ENCODE data around the gene TNFRSF4. TPM values are rescaled to one million over a fixed set of nuclear protein-coding genes. Genes with fewer than 3 reads are reported as not detected.
A peak's percentile ranks its signal among the peaks of the same experiment; 100 is the strongest.

Gene TNFRSF4
- total RNA-seq, 5 donors from 2014 or later (not counting 1 experiment from before 2014, with no cell fraction given): 15.1 to 35.4 (median 17.8) TPM

DNA sequence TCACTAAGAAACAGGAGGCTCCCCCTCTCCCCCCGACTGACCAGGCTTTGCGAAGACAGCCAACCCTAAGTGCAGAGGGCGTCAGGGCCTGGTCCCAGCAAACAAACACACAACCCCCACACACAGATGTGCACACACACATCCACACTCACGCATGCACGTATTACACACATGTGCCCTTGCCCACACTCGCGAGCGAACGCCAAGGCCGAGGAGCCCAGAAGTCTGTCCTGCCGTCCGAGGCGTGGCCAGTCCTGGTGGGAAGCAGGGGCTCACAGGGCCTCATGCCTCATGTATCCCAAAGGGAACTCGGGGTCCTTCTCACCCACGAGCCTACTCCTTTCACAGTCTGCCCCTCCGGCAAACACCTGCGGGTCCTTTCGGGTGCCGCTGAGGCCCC lies 15.8 kb upstream of the TNFRSF4 start:
- Histone ChIP-seq H3K36me3 (ENCODE audit: control insufficient read depth in 2 of 2, extremely low read depth in 1 of 2, insufficient read depth in 1 of 2, low read length in 1 of 2) (peaks cover 35 to 38% of the 10 kb centered on the region in 2 donors), H3K9me3 (no peaks in the 10 kb centered on the region), H3K4me1 (ENCODE audit: control insufficient read depth in 1 of 2, extremely low read depth in 1 of 2, insufficient read depth in 2 of 2, low read length in 2 of 2) (peaks cover 19 to 64% of the 10 kb centered on the region in 2 experiments), H3K27ac (ENCODE audit: low read length) (no peak overlapping the region), H3K4me3 (ENCODE audit: control insufficient read depth in 1 of 2, extremely low read depth in 1 of 2, low read length in 1 of 2) (no peak overlapping the region), H3K27me3 (replicated peaks in 1 of 2; ENCODE audit: control insufficient read depth in 2 of 2, extremely low read depth in 1 of 2, insufficient read depth in 2 of 2, low read length in 1 of 2) (no peaks in the 10 kb centered on the region)
- Mint-ChIP-seq H3K4me3 (peak overlapping the region; percentile 53 to 92 (median 88)), H3K27me3 (no peaks in the 10 kb centered on the region), H3K27ac (peak overlapping the region in 1 of 2 donors; percentile 36), H3K9me3 (no peaks in the 10 kb centered on the region), H3K4me1 (peaks cover 33 to 47% (median 44%) of the 10 kb centered on the region in 3 donors), H3K36me3 (peaks cover 18% of the 10 kb centered on the region)
- ChIA-PET POLR2A (no interaction called here), CTCF (no interaction called here)
- DNase-seq (no peak), ATAC-seq (replicated peaks in 1 of 4) (no peak)
- 86% methylated on average over 18 of the region's 19 CpGs for WGBS (ENCODE audit: insufficient coverage)

DNA sequence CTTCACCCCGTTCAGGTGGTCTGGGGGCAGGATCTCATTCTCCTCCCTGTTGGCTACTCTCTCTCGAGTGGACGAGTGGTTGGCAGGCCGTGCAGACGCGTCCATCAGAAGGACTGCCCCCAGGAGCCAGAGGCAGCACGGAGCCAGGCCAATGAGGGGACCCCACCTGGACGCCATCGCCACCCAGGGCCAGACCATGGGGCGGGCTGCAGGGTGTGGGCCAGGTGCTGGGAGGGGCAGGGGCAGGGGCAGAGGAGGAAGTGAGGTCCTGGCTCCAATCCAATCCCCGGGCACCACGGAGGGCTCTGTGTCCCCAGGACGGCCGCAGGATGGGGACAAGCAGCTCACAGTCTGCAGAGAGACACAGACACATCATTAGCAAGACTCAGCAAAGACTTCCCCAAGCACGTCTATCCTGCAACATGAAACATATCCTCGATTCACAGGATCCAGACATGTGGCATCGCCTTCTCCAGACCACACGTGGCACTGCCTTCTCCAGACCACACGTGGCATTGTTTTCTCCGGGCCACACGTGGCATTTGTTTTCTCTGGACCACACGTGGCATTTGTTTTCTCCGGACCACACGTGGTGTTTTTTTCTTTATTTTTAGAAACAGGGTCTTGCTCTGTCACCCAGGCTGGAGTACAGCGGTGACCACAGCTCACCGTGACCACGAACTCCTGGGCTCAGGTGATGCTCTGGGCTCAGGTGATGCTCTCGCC lies 14.8 kb upstream of the TNFRSF4 start:
- Mint-ChIP-seq H3K27me3 (no peaks in the 10 kb centered on the region), H3K36me3 (peaks cover 19% of the 10 kb centered on the region), H3K4me1 (peaks cover 28 to 37% (median 36%) of the 10 kb centered on the region in 3 donors), H3K9me3 (no peaks in the 10 kb centered on the region), H3K4me3 (no peak overlapping the region), H3K27ac (no peak overlapping the region)
- POLR2A ChIA-PET: no interaction called here
- DNase-seq: no peak
- Histone ChIP-seq H3K36me3 (ENCODE audit: control insufficient read depth in 2 of 2, extremely low read depth in 1 of 2, insufficient read depth in 1 of 2, low read length in 1 of 2) (peaks cover 30 to 46% of the 10 kb centered on the region in 2 donors), H3K4me1 (ENCODE audit: control insufficient read depth in 1 of 2, extremely low read depth in 1 of 2, insufficient read depth in 2 of 2, low read length in 2 of 2) (peaks cover 19 to 57% of the 10 kb centered on the region in 2 experiments), H3K9me3 (no peaks in the 10 kb centered on the region), H3K4me3 (ENCODE audit: control insufficient read depth in 1 of 2, extremely low read depth in 1 of 2, low read length in 1 of 2) (no peak overlapping the region), H3K27ac (ENCODE audit: low read length) (no peak overlapping the region), H3K27me3 (replicated peaks in 1 of 2; ENCODE audit: control insufficient read depth in 2 of 2, extremely low read depth in 1 of 2, insufficient read depth in 2 of 2, low read length in 1 of 2) (no peaks in the 10 kb centered on the region)
- ATAC-seq (replicated peaks in 1 of 4): no peak
- CTCF ChIA-PET: interaction anchor here in 1 of 2 donors (0.6 kb wide), 1 partner anchor 13 kb away, joined by 4 read pairs; no protein-coding TSS in a partner anchor
- 92% methylated on average over 21 of the region's 28 CpGs for WGBS (ENCODE audit: insufficient coverage)

DNA sequence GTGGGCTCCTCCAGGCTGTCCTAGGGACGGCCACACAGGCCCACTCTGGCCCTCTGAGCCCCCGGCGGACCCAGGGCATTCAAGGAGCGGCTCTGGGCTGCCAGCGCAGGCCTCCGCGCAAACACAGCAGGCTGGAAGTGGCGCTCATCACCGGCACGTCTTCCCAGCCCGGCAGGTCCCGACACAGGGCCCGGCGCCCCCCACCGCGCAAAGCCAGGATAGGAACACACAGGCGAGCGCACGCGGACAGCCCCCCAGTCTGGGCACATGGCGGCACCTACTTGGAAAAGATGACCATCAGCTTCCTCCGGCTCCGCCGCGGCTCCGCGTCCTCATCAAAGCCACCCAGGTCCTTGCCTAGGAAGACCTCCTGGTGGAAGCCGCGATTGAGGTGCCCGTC lies 14.2 kb upstream of the TNFRSF4 start:
- ChIA-PET POLR2A (no interaction called here), CTCF (interaction anchor here in 1 of 2 donors (0.6 kb wide), 1 partner anchor 14 kb away, joined by 4 read pairs; no protein-coding TSS in a partner anchor)
- Mint-ChIP-seq H3K27ac (no peak overlapping the region), H3K36me3 (peaks cover 19% of the 10 kb centered on the region), H3K4me3 (no peak overlapping the region), H3K4me1 (peaks cover 25 to 33% (median 32%) of the 10 kb centered on the region in 3 donors), H3K27me3 (no peaks in the 10 kb centered on the region), H3K9me3 (no peaks in the 10 kb centered on the region)
- ATAC-seq (replicated peaks in 1 of 4) (no peak), DNase-seq (no peak)
- WGBS (ENCODE audit: insufficient coverage): 97% methylated on average over 26 of the region's 30 CpGs
- no peaks in the 10 kb centered on the region for H3K9me3 ChIP-seq
- no peak overlapping the region for H3K4me3 ChIP-seq (ENCODE audit: control insufficient read depth in 1 of 2, extremely low read depth in 1 of 2, low read length in 1 of 2)
- no peaks in the 10 kb centered on the region for H3K27me3 ChIP-seq (replicated peaks in 1 of 2; ENCODE audit: control insufficient read depth in 2 of 2, extremely low read depth in 1 of 2, insufficient read depth in 2 of 2, low read length in 1 of 2)
- peaks cover 30 to 51% of the 10 kb centered on the region in 2 donors for H3K36me3 ChIP-seq (ENCODE audit: control insufficient read depth in 2 of 2, extremely low read depth in 1 of 2, insufficient read depth in 1 of 2, low read length in 1 of 2)
- no peak overlapping the region for H3K27ac ChIP-seq (ENCODE audit: low read length)
- peaks cover 13 to 51% of the 10 kb centered on the region in 2 experiments for H3K4me1 ChIP-seq (ENCODE audit: control insufficient read depth in 1 of 2, extremely low read depth in 1 of 2, insufficient read depth in 2 of 2, low read length in 2 of 2)

DNA sequence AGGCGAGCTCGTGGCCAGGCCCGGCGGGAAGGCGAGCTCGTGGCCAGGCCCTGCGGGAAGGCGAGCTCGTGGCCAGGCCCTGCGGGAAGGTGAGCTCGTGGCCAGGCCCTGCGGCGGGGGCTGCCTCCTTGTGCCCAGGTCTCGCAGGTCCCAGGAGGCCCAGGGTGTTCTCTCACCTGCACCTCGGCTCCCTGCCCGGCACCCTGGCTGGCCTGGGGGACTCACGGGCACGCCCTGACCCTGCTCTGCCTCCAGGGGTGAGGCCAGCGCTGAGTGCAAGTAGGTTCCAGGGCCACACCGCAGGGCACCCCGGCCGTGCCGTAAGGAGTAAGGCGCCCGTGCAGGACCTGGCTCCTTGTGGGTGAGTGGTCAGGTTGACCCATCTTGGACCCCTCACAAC lies 13.4 kb upstream of the TNFRSF4 start:
- H3K27ac ChIP-seq (ENCODE audit: low read length): no peak overlapping the region
- WGBS (ENCODE audit: insufficient coverage): 100% methylated on average over 4 of the region's 25 CpGs
- peaks cover 9 to 46% of the 10 kb centered on the region in 2 experiments for H3K4me1 ChIP-seq (ENCODE audit: control insufficient read depth in 1 of 2, extremely low read depth in 1 of 2, insufficient read depth in 2 of 2, low read length in 2 of 2)
- H3K36me3 ChIP-seq (ENCODE audit: control insufficient read depth in 2 of 2, extremely low read depth in 1 of 2, insufficient read depth in 1 of 2, low read length in 1 of 2): peaks cover 35 to 59% of the 10 kb centered on the region in 2 donors
- H3K4me1 Mint-ChIP-seq: peaks cover 31 to 39% (median 34%) of the 10 kb centered on the region in 3 donors
- ChIA-PET CTCF (no interaction called here), POLR2A (no interaction called here)
- DNase-seq (no peak), ATAC-seq (replicated peaks in 1 of 4) (no peak)
- H3K36me3 Mint-ChIP-seq: peaks cover 25% of the 10 kb centered on the region
- no peaks in the 10 kb centered on the region for H3K27me3 ChIP-seq (replicated peaks in 1 of 2; ENCODE audit: control insufficient read depth in 2 of 2, extremely low read depth in 1 of 2, insufficient read depth in 2 of 2, low read length in 1 of 2)
- no peaks in the 10 kb centered on the region for H3K9me3 ChIP-seq
- no peaks in the 10 kb centered on the region for H3K27me3 Mint-ChIP-seq
- H3K9me3 Mint-ChIP-seq: no peaks in the 10 kb centered on the region
- no peak overlapping the region for H3K4me3 Mint-ChIP-seq
- no peak overlapping the region for H3K4me3 ChIP-seq (ENCODE audit: control insufficient read depth in 1 of 2, extremely low read depth in 1 of 2, low read length in 1 of 2)
- no peak overlapping the region for H3K27ac Mint-ChIP-seq

DNA sequence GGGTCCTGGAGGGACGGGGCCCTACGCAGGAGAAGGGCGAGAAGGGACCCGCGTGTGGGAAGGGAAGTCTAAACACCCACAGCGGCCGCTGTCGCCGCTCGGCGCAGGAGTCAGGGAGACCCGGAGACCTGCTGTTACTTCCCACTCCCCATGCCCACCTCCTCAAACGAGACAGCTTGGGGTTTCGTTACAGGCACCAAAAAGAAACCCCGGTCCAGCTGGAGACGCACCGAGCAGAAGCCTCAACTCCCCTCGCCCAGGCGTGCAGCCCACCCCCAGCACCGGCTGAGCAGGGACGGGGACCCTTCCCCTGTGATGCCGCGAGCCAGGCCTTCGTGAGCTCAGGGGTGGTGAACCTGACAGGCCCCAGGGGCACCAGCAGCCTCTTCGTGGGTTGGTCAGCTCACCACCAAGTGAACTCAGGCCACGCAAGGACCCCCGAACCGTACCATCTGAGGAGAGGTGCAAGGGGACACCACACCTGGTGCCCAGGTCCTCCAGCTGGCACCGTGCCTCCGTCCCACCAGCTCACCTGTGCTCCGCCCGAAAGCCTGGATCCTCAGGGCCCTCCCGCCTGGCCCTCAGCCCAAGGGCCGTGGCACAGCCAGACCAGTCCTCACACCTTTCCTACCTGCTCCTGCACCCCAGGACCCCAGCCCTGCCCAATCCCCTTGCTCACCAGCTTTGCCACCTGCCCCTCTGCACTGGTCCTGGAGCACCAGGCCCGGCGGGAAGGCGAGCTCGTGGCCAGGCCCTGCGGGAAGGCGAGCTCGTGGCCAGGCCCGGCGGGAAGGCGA lies 12.8 kb upstream of the TNFRSF4 start:
- peaks cover 31 to 39% (median 34%) of the 10 kb centered on the region in 3 donors for H3K4me1 Mint-ChIP-seq
- H3K27ac Mint-ChIP-seq: no peak overlapping the region
- Histone ChIP-seq H3K4me1 (ENCODE audit: control insufficient read depth in 1 of 2, extremely low read depth in 1 of 2, insufficient read depth in 2 of 2, low read length in 2 of 2) (peaks cover 9 to 46% of the 10 kb centered on the region in 2 experiments), H3K9me3 (no peaks in the 10 kb centered on the region), H3K27ac (ENCODE audit: low read length) (no peak overlapping the region), H3K27me3 (replicated peaks in 1 of 2; ENCODE audit: control insufficient read depth in 2 of 2, extremely low read depth in 1 of 2, insufficient read depth in 2 of 2, low read length in 1 of 2) (no peaks in the 10 kb centered on the region), H3K4me3 (ENCODE audit: control insufficient read depth in 1 of 2, extremely low read depth in 1 of 2, low read length in 1 of 2) (no peak overlapping the region), H3K36me3 (ENCODE audit: control insufficient read depth in 2 of 2, extremely low read depth in 1 of 2, insufficient read depth in 1 of 2, low read length in 1 of 2) (peaks cover 36 to 64% of the 10 kb centered on the region in 2 donors)
- ATAC-seq (replicated peaks in 1 of 4) (no peak), DNase-seq (no peak)
- 91% methylated on average over 27 of the region's 44 CpGs for WGBS (ENCODE audit: insufficient coverage)
- CTCF ChIA-PET: no interaction called here
- POLR2A ChIA-PET: no interaction called here
- H3K4me3 Mint-ChIP-seq: no peak overlapping the region
- no peaks in the 10 kb centered on the region for H3K27me3 Mint-ChIP-seq
- no peaks in the 10 kb centered on the region for H3K9me3 Mint-ChIP-seq
- H3K36me3 Mint-ChIP-seq: peaks cover 27% of the 10 kb centered on the region

DNA sequence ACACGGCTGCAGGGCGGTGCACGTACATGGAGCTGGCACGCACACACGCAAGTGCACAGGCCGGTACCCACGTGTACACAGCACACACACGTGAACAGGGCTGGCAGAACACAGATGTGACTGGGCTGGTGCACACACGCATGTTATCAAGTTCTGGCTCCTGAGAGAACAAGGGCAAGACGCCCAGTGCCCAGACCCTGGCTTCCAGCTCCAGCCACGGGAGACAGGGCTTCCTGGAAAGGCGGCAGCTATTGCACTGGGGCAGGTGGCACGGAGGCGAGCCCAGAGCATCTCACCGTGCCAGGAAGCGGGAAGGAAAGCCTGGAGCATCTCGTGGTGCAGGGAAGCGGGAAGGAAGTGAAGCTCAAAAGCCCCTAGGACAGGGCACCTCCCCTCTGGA lies 12.0 kb upstream of the TNFRSF4 start:
- no peak for DNase-seq
- H3K9me3 ChIP-seq: no peaks in the 10 kb centered on the region
- H3K9me3 Mint-ChIP-seq: no peaks in the 10 kb centered on the region
- peaks cover 6 to 48% of the 10 kb centered on the region in 2 experiments for H3K4me1 ChIP-seq (ENCODE audit: control insufficient read depth in 1 of 2, extremely low read depth in 1 of 2, insufficient read depth in 2 of 2, low read length in 2 of 2)
- no peak overlapping the region for H3K27ac Mint-ChIP-seq
- H3K27me3 ChIP-seq (replicated peaks in 1 of 2; ENCODE audit: control insufficient read depth in 2 of 2, extremely low read depth in 1 of 2, insufficient read depth in 2 of 2, low read length in 1 of 2): no peaks in the 10 kb centered on the region
- no peak for ATAC-seq (replicated peaks in 1 of 4)
- POLR2A ChIA-PET: no interaction called here
- H3K36me3 Mint-ChIP-seq: peaks cover 29% of the 10 kb centered on the region
- no peak overlapping the region for H3K4me3 ChIP-seq (ENCODE audit: control insufficient read depth in 1 of 2, extremely low read depth in 1 of 2, low read length in 1 of 2)
- peaks cover 36 to 73% of the 10 kb centered on the region in 2 donors for H3K36me3 ChIP-seq (ENCODE audit: control insufficient read depth in 2 of 2, extremely low read depth in 1 of 2, insufficient read depth in 1 of 2, low read length in 1 of 2)
- no peaks in the 10 kb centered on the region for H3K27me3 Mint-ChIP-seq
- 93% methylated on average over 18 of the region's 18 CpGs for WGBS (ENCODE audit: insufficient coverage)
- CTCF ChIA-PET: no interaction called here
- H3K4me3 Mint-ChIP-seq: no peak overlapping the region
- H3K4me1 Mint-ChIP-seq: peaks cover 28 to 36% (median 31%) of the 10 kb centered on the region in 3 donors
- no peak overlapping the region for H3K27ac ChIP-seq (ENCODE audit: low read length)

All from T-cell (primary cell).